Stromal cell of bone marrow (primary cell): ENCODE results near the gene TAF15.

Experiments used
- DNase-seq: peaks from one replicate; pipeline ENCODE4 v3.0.0-alpha.2; 2012; ENCODE audit warnings: low read depth

TAF15 gene

GRCh38 chr17:35808962-35809854 is at the start of gene TAF15:
Gene TAF15, plus strand, starts transcription at chr17:35809484. Its CDS starts 86 bp downstream, at chr17:35809570.
- DNase-seq, result peak; percentile 99

- DNase-seq, result no peak
These were observed 48.7 kb upstream of the TAF15 start, which contains the start of gene C17orf50 for GRCh38 chr17:35760587-35760986. Gene C17orf50, plus strand, starts transcription at chr17:35760887. Its CDS starts 55 bp downstream, at chr17:35760942.

DNA sequence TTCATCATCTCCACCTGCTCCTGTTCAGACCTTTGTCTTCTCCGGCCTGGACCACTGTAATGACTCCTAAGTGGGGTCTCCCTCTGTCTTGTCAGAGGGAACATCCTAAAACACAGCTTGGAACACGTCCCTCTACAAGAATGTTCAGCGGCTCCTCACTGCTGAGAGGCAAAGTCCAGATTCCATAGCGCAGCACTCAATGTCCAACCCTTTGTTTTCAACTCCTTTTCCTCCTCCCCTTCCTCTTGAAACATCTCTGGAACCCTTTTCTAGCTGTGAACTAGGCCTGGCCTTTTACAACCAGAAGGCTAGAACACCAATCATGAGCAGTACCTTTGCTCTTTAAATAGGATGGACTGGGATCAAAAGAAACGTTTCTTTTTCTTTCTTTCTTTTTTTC is 47.7 kb upstream of the TAF15 start:
- DNase-seq, result no peak

GRCh38 chr17:35763767-35764122 is 45.5 kb upstream of the TAF15 start:
- no peak for DNase-seq

GRCh38 chr17:35764123-35764991 is 44.9 kb upstream of the TAF15 start:
- DNase-seq, result no peak

DNA sequence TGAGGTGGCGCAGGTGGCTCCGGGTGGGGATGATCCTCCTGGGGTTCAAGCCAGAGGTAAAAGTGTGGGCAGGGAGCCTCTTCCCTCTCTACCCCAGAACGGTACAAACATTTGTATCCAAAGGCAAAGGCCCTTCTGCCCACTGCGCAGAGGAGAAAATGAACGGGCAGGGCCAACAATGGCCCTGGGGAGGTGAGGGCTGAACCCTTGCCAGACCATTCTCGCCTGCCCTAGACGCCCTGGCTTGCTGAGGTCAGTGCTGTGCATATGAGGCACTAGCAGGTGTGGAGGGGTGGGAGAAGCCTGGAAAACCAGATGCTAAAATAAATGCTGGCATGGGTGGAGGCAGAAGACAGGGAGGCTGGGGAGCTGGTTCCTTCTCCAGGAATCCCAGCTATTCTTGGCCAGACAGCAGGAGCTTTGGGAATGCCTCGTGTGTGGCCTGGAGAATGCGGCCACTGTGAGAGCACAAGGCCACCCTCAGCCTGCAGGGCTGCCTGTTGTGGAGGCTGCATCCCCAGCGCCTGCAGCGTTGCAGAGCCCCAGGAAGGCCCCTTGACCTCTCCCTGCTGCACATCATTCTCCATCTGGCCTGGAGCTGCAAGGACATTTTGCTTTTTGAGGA is 44.1 kb upstream of the TAF15 start:
- no peak for DNase-seq

GRCh38 chr17:35765756-35766488 is 43.4 kb upstream of the TAF15 start:
- DNase-seq, result no peak

DNA sequence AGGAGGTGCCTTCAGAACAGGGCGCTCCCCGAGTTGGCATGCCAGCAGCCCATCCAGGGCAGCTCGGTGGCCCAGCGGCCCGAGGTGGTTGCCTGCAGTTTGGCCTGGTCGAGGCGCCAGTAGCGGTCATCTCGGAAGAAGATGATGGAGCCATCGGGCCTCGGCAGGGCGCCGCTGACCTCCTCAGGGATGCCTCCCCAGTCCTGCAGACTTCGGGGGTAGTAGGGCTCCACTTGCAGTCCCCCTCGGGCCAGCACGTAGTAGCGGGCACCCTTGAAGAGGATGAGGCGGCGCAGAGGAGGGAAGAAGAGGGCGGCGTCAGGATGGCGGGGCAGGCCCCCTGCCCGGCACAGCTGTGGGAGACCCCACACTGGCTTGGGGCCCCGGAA is 42.8 kb upstream of the TAF15 start:
- DNase-seq, result no peak

- no peak for DNase-seq
These were observed 42.3 kb upstream of the TAF15 start for GRCh38 chr17:35766903-35767510.

- DNase-seq, result no peak
These were observed 40.5 kb upstream of the TAF15 start for GRCh38 chr17:35768797-35769196.

GRCh38 chr17:35769895-35770486 is 39.3 kb upstream of the TAF15 start:
- no peak for DNase-seq

DNA sequence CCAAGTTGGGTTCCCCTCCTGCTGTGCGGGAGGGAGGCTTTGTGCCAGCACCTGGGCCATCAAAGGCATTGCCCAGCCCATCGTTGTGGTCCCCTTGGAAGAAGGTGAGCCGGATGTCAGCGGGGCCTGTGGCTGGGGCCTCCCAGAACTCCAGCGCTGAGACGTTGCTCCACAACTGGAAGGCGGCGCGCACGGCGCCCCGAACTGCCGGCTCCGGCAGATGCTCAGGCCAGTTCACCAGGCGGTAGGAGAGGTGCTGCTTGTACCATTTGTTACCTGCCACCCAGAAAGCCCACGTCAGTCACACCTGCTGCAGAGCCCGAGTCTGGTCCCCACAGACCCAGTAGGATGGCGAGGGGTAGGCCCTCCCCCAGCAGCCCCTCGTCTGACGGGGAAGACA is 36.2 kb upstream of the TAF15 start:
- DNase-seq, result no peak

DNA sequence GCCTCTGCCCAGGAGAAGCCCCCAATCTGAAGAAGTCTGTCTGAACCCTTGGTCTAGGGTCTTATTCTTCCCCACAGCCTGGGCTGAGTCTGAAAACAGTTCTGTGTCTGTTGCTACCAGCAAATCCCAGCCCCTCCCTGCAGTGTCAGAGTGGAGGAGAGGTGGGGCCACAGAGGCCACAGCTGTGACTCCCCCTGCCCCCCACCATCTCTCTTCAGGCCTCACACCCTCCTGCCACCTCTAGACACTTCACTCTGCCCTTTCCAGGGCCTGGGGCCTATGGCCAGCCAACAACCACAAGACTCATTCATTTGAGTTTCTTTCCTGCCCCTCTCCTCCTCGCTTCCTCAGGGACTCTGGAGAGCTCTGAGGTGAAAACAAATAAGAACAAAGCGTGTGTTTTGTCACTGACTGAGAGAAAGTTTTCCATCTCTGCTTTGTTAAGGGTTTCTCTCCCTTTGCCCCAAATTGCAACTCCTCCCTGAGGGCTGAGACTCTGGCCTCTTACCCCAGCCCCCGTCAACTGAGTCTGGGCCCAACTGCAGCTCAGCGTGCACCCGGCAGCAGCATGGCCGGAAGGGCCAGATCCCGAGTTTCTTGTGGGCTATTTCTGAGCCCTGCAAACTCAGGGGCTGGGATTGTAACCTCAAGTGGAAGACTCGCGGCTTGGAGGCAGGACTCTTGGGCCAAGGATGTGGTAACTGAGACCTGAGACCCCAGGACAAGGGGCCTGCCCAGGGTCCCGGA is 35.4 kb upstream of the TAF15 start:
- no peak for DNase-seq

- no peak for DNase-seq
These were observed 34.8 kb upstream of the TAF15 start for GRCh38 chr17:35774499-35774898.

DNA sequence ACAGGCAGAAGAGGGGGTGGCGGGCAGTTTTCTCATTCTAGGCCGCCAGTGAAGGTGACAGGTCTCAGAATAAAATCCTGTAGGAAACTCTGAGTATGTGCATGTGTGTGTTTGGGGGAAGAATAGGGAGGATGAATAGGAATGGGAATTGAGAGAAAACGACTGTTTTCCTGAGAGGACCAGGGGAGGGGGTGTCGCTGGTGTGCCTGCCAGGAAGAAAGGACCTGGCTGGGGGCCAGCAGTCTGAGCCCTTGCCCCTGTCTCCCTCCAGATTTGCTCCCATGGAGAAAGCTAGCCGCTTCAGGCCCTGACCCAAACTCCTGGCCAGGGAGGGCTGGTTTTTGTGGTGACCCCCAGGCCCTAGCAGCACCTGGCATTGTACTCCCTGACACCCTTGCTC is 34.2 kb upstream of the TAF15 start:
- DNase-seq, result no peak

DNA sequence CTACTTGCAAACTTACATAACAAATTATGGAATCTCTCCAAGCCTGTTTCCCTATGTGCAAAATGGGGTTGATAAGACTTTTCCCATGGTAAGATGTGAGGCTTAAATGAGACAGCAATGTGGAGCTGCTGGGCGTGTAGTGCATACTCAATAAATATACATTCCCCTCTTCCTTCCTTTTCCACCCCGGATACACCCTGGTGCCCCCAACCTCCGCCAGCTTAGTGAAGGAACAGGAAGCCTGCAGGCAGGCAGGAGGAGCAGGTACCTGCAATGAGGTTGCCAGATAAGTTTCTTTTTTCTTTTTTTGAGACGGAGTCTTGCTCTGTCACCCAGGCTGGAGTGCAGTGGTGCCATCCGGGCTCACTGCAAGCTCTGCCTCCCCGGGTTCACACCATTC is 33.7 kb upstream of the TAF15 start:
- no peak for DNase-seq

GRCh38 chr17:35778641-35779196 is 30.6 kb upstream of the TAF15 start:
- no peak for DNase-seq

DNA sequence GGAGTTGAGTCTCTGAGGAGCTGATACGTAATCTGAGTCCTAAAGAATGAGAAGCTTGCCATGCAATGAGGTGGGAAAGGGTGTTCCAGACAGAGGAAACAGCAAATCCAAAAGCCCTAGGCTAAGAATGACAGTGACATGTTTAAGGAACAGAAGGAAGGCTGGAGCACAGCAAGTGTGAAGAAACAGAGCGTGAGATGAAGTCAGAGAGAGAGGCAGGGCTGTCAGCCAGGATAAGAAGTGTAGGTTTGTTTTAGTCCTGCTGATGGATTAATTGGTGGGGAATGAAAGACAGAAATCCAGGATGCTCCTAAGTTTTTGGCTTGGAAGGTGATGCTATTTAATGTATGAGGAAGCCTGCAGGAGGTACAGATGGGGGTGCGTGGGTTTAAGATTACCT is 28.3 kb upstream of the TAF15 start:
- DNase-seq, result no peak

DNA sequence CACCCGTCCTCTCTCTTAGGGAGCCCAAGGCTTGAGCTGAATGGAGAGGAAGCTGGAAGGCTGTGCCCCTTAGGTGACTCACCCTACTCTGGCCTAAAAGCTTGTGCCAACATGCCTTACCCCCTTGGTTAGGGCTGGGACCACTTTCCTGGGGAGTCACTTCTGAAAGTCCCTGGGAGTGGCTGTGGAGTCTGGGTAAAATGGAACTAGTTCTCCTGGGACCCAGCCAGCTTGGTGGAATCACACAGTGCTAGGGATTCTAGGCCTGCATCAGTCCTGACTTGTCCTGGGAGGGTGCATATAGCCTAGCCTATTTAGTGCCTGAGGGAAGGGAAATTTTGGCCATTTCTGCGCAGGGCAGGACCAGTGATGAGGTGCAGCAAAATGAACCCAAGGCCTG is 24.4 kb upstream of the TAF15 start:
- no peak for DNase-seq

- no peak for DNase-seq
These were observed 22.3 kb upstream of the TAF15 start for GRCh38 chr17:35786941-35787432.
